Right renal pelvis (tissue), 4 donors: ENCODE measurements around the gene GPR21. TPM values are rescaled to one million over a fixed set of nuclear protein-coding genes. Genes with fewer than 3 reads are reported as not detected.

Source experiments
- DNase-seq, 4 donors: peaks; one replicate each; pipeline ENCODE4 v3.0.0-alpha.2; 2013; ENCODE audit warnings: low read depth in 4 of 4, low spot score in 3 of 4, missing footprints in 1 of 4
- polyA plus RNA-seq, 4 donors: library from polyadenylated mRNA; unstranded; fragments of 120-200 nt; gene quantifications; one replicate each; pipeline ENCODE4 v1.2.1, GENCODE V29; 2013; ENCODE audit not compliant: insufficient read length in 4 of 4

GPR21 gene
- polyA plus RNA-seq, 4 donors, result 0.44 to 0.80 (median 0.66) TPM; not detected in 1

- DNase-seq, result no peak
These were observed 29.1 kb downstream of the GPR21 start for GRCh38 chr9:123062351-123063176.

GRCh38 chr9:123063177-123063598, 29.7 kb downstream of the GPR21 start:
- DNase-seq, result no peak

GRCh38 chr9:123063896-123064295, 30.4 kb downstream of the GPR21 start:
- DNase-seq, result no peak

GRCh38 chr9:123064716-123065115, 31.2 kb downstream of the GPR21 start:
- DNase-seq, result no peak

GRCh38 chr9:123065196-123065595, 31.7 kb downstream of the GPR21 start:
- DNase-seq, result no peak

GRCh38 chr9:123067136-123067535, 33.7 kb downstream of the GPR21 start:
- no peak for DNase-seq

- no peak for DNase-seq
These were observed 35.6 kb downstream of the GPR21 start for GRCh38 chr9:123069010-123069481.

GRCh38 chr9:123070198-123070597, 36.7 kb downstream of the GPR21 start:
- no peak for DNase-seq

- no peak for DNase-seq
These were observed 39.0 kb downstream of the GPR21 start for GRCh38 chr9:123072407-123072995.

- no peak for DNase-seq
These were observed 40.0 kb downstream of the GPR21 start for GRCh38 chr9:123073441-123073840.

GRCh38 chr9:123073991-123074422, 40.5 kb downstream of the GPR21 start:
- DNase-seq, result no peak

GRCh38 chr9:123074628-123075027, 41.2 kb downstream of the GPR21 start:
- DNase-seq, result no peak

GRCh38 chr9:123080444-123080843, 47.0 kb downstream of the GPR21 start:
- DNase-seq, result no peak

GRCh38 chr9:123081824-123082223, 48.4 kb downstream of the GPR21 start:
- DNase-seq, result peak in 3 of 4 donors; percentile 20 to 30 (median 22)

GRCh38 chr9:123083680-123084079, 50.2 kb downstream of the GPR21 start:
- no peak for DNase-seq

GRCh38 chr9:123084256-123084655, 50.8 kb downstream of the GPR21 start:
- no peak for DNase-seq

Other genes with a start within 250 kb of the GPR21 start
- under 1 TPM in 1 of 4 donors, not detected in 3; 0.05 TPM for gene OR5C1, start 244.7 kb upstream of the GPR21 start, polyA plus RNA-seq
- gene OR1K1, start 233.5 kb upstream of the GPR21 start, polyA plus RNA-seq, result not detected
- gene PDCL, start 205.1 kb upstream of the GPR21 start, polyA plus RNA-seq, result 10 to 100 TPM; 31.6 to 36.4 (median 35.5) TPM
- gene RC3H2, start 128.3 kb upstream of the GPR21 start, polyA plus RNA-seq, result 10 to 100 TPM; 38.0 to 46.9 (median 46.1) TPM
- 10 to 100 TPM; 13.3 to 18.1 (median 17.3) TPM for gene ZBTB6, start 120.3 kb upstream of the GPR21 start, polyA plus RNA-seq
- gene ZBTB26, start 102.2 kb upstream of the GPR21 start, polyA plus RNA-seq, result 10 to 100 TPM; 18.2 to 23.8 (median 22.6) TPM
- gene RABGAP1, start 92.6 kb upstream of the GPR21 start, polyA plus RNA-seq, result 10 to 100 TPM; 57.6 to 69.7 (median 64.0) TPM
- gene STRBP, start 234.9 kb downstream of the GPR21 start, polyA plus RNA-seq, result 10 to 100 TPM; 44.7 to 52.3 (median 50.0) TPM